H7 (cell line): ENCODE data around the gene ANAPC7. TPM values are rescaled to one million over a fixed set of nuclear protein-coding genes. Genes with fewer than 3 reads are reported as not detected.

Experiments used
- DNase-seq: peaks from one replicate; pipeline ENCODE4 v3.0.0; 2012
- H3K27me3 ChIP-seq: 2 replicates; pipeline ENCODE4 v1.6.0; 2011; ENCODE audit warnings: mild to moderate bottlenecking, low read length; ENCODE audit not compliant: control insufficient read depth, insufficient read depth
- H3K36me3 ChIP-seq: replicated peaks from 2 replicates; pipeline ENCODE4 v1.5.1; 2011; ENCODE audit warnings: low read length; ENCODE audit not compliant: control insufficient read depth, insufficient read depth
- H3K4me3 ChIP-seq: 2 replicates; pipeline ENCODE4 v1.5.1; 2011; ENCODE audit warnings: low read depth, mild to moderate bottlenecking, control low read depth, low read length, moderate library complexity; ENCODE audit not compliant: insufficient read depth
- total RNA-seq: library from RNA; depleted of rRNA; stranded (reverse); fragments of >200 nt; shearing (Covaris generic); gene quantifications from 2 replicates; pipeline ENCODE4 v1.2.3, GENCODE V29; 2014; rRNA removed

The ANAPC7 gene
- total RNA-seq, 1 experiment from 2014 or later = 77.3 TPM

GRCh38 chr12:110330124-110330523, 73.4 kb downstream of the ANAPC7 start:
- Histone ChIP-seq H3K36me3 (peaks cover 47% of the 10 kb centered on the region), H3K4me3 (no peak overlapping the region), H3K27me3 (no peaks in the 10 kb centered on the region)
- no peak for DNase-seq

- no peak for DNase-seq
- Histone ChIP-seq H3K36me3 (peaks cover 44% of the 10 kb centered on the region), H3K4me3 (no peak overlapping the region), H3K27me3 (no peaks in the 10 kb centered on the region)
Measured at GRCh38 chr12:110329710-110330109, 73.8 kb downstream of the ANAPC7 start.

Other genes with a start within 250 kb of the ANAPC7 start
- 98.7 and 107 TPM in 2 replicates for gene ATP2A2, start 122.5 kb downstream of the ANAPC7 start, total RNA-seq
- gene ARPC3, start 46.6 kb upstream of the ANAPC7 start, total RNA-seq = 237 and 256 TPM in 2 replicates
- gene GPN3, start 64.5 kb upstream of the ANAPC7 start, total RNA-seq = 32.7 and 37.5 TPM in 2 replicates
- gene FAM216A, start 65.1 kb upstream of the ANAPC7 start, total RNA-seq = 22.4 and 34.7 TPM in 2 replicates
- gene VPS29, start 98.4 kb upstream of the ANAPC7 start, total RNA-seq = 43.3 and 58.1 TPM in 2 replicates
- gene RAD9B, start 98.6 kb upstream of the ANAPC7 start, total RNA-seq = not detected in 2 replicates
- 4.6 and 7.4 TPM in 2 replicates for gene PPTC7, start 179.6 kb upstream of the ANAPC7 start, total RNA-seq
- gene TCTN1, start 210.4 kb upstream of the ANAPC7 start, total RNA-seq = 6.2 and 7.8 TPM in 2 replicates